Measurements from ENCODE around the gene NFKBIB.

Gene NFKBIB

DNA sequence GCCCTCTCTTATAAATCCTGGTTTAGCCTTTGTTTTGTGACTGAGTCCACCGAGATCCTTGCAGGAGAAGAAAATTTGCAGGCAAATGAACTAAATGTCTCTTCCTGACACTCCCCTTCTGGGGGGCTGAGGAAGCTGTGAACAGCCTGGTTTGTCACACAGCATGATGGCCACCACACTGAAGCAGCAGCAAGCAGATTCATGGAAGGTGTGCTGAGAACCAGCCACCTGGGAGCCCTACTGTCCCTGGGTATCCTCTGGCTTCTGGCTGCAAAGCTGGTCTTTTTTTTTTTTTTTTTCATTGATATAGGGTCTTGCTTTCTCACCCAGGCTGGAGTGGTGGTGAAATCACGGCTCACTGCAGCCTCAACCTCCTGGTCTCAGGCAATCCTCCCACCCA lies 42.2 kb downstream of the NFKBIB start:
- Histone ChIP-seq H3K4me1 (no peaks in the 10 kb centered on the region), H2AFZ (no peak overlapping the region), H3K27me3 (ENCODE audit: control insufficient read depth, insufficient read depth, low read length) (no peaks in the 10 kb centered on the region), H3K36me3 (ENCODE audit: control insufficient read depth, insufficient read depth, low read length) (no peaks in the 10 kb centered on the region), H3K79me2 (no peaks in the 10 kb centered on the region), H3K9ac (no peak overlapping the region), H3K27ac (no peak overlapping the region), H3K4me2 (ENCODE audit: low read length) (no peak overlapping the region), H3K4me3 (ENCODE audit: low read depth, low read length) (no peak overlapping the region), H3K9me3 (ENCODE audit: control insufficient read depth, low read length) (no peaks in the 10 kb centered on the region)
- TF ChIP-seq, protein P1, sequence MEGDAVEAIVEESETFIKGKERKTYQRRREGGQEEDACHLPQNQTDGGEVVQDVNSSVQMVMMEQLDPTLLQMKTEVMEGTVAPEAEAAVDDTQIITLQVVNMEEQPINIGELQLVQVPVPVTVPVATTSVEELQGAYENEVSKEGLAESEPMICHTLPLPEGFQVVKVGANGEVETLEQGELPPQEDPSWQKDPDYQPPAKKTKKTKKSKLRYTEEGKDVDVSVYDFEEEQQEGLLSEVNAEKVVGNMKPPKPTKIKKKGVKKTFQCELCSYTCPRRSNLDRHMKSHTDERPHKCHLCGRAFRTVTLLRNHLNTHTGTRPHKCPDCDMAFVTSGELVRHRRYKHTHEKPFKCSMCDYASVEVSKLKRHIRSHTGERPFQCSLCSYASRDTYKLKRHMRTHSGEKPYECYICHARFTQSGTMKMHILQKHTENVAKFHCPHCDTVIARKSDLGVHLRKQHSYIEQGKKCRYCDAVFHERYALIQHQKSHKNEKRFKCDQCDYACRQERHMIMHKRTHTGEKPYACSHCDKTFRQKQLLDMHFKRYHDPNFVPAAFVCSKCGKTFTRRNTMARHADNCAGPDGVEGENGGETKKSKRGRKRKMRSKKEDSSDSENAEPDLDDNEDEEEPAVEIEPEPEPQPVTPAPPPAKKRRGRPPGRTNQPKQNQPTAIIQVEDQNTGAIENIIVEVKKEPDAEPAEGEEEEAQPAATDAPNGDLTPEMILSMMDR (IDR thresholded peaks at IDR 0.05), result no peak

- H3K36me3 ChIP-seq (ENCODE audit: control insufficient read depth, insufficient read depth, low read length), result no peaks in the 10 kb centered on the region
- H3K4me3 ChIP-seq (ENCODE audit: low read depth, low read length), result no peak overlapping the region
- no peak overlapping the region for H2AFZ ChIP-seq
- no peaks in the 10 kb centered on the region for H3K9me3 ChIP-seq (ENCODE audit: control insufficient read depth, low read length)
- H3K4me2 ChIP-seq (ENCODE audit: low read length), result no peak overlapping the region
- no peaks in the 10 kb centered on the region for H3K27me3 ChIP-seq (ENCODE audit: control insufficient read depth, insufficient read depth, low read length)
- H3K79me2 ChIP-seq, result no peaks in the 10 kb centered on the region
- TF ChIP-seq, protein P1 (IDR thresholded peaks at IDR 0.05), result no peak
- H3K27ac ChIP-seq, result no peak overlapping the region
- no peak overlapping the region for H3K9ac ChIP-seq
- H3K4me1 ChIP-seq, result no peaks in the 10 kb centered on the region
Measured at GRCh38 chr19:38942471-38943181, 42.9 kb downstream of the NFKBIB start.

- no peak overlapping the region for H3K4me3 ChIP-seq (ENCODE audit: low read depth, low read length)
- TF ChIP-seq, protein P1 (IDR thresholded peaks at IDR 0.05), result no peak
- no peak overlapping the region for H3K27ac ChIP-seq
- H3K9ac ChIP-seq, result no peak overlapping the region
- no peaks in the 10 kb centered on the region for H3K36me3 ChIP-seq (ENCODE audit: control insufficient read depth, insufficient read depth, low read length)
- no peak overlapping the region for H2AFZ ChIP-seq
- H3K9me3 ChIP-seq (ENCODE audit: control insufficient read depth, low read length), result no peaks in the 10 kb centered on the region
- no peak overlapping the region for H3K4me2 ChIP-seq (ENCODE audit: low read length)
- no peaks in the 10 kb centered on the region for H3K27me3 ChIP-seq (ENCODE audit: control insufficient read depth, insufficient read depth, low read length)
- H3K79me2 ChIP-seq, result no peaks in the 10 kb centered on the region
- H3K4me1 ChIP-seq, result no peaks in the 10 kb centered on the region
Measured at GRCh38 chr19:38944981-38945506, 45.3 kb downstream of the NFKBIB start.

DNA sequence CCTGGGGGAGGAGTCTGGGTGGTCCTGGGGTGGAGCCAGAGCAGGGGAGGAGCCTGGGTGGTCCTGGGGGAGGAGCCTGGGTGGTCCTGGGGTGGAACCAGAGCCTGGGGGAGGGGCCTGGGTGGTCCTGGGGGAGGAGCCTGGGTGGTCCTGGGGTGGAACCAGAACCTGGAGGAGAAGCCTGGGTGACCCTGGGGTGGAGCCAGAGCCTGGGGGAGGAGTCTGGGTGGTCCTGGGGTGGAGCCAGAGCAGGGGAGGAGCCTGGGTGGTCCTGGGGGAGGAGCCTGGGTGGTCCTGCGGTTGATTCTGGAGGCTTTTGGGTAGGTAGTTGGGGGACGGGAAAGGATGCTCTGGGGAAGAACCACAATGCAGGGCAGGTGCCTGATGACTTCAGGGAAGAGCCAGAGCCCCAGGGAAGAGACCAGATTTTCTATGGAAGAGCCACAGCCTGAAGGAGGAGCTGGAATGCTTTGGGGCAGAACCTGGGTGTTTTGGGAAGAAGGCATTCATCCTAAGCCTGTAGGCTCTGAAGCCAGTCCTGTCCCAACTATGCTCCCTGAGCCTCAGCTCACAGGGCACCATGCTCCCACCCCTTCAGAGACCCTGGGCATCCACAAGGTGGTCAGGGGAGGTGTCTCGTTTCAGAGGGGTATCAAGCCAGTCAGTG lies 45.9 kb downstream of the NFKBIB start:
- no peaks in the 10 kb centered on the region for H3K36me3 ChIP-seq (ENCODE audit: control insufficient read depth, insufficient read depth, low read length)
- TF ChIP-seq, protein P1 (IDR thresholded peaks at IDR 0.05), result no peak
- H3K9ac ChIP-seq, result no peak overlapping the region
- no peak overlapping the region for H3K4me2 ChIP-seq (ENCODE audit: low read length)
- H3K27me3 ChIP-seq (ENCODE audit: control insufficient read depth, insufficient read depth, low read length), result no peaks in the 10 kb centered on the region
- no peak overlapping the region for H2AFZ ChIP-seq
- no peak overlapping the region for H3K4me3 ChIP-seq (ENCODE audit: low read depth, low read length)
- H3K79me2 ChIP-seq, result no peaks in the 10 kb centered on the region
- no peaks in the 10 kb centered on the region for H3K4me1 ChIP-seq
- H3K27ac ChIP-seq, result no peak overlapping the region
- H3K9me3 ChIP-seq (ENCODE audit: control insufficient read depth, low read length), result no peaks in the 10 kb centered on the region
